Measurements from ENCODE around the gene EIF6.

EIF6 gene

GRCh38 chr20:35293303-35294292 is 9.0 kb upstream of the EIF6 start:
- no peak for DNase-seq (ENCODE audit: low spot score)

DNA sequence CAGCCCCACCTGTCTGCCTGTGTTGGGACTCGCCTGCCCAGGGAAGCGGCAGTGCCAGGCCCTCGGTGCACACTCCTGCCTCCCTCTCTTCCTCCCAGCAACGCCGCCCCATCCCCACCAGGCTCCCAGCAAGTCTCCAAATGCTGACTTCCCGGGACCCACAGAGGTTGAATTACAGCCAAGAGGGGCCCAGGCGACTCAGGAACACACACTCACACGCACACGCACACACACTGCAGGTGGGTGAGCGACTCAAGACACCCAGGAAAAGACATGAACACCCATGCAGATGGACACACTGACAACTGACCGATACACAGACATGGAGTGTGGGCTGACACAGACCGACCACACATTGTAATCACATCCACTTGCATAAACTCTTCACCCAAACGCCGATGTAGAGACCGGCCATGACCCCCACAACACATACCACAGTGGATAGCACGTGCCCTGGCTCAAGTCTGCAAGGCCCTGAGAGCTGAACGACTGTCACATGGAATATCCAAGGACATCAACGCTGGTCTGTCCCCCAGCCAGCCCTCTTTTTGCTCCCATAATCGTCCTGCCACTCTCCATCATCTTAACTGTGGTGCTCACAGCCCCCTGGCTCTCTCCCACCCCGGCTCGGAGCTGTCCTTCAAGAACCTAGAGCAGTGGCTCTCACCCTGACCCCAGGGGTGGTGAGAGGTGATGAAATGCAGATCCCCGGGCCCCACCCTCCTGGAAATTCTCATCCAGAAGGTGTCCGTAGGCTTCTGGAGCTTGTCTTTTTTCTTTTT is 8.1 kb upstream of the EIF6 start:
- no peak for DNase-seq (ENCODE audit: low spot score)

DNA sequence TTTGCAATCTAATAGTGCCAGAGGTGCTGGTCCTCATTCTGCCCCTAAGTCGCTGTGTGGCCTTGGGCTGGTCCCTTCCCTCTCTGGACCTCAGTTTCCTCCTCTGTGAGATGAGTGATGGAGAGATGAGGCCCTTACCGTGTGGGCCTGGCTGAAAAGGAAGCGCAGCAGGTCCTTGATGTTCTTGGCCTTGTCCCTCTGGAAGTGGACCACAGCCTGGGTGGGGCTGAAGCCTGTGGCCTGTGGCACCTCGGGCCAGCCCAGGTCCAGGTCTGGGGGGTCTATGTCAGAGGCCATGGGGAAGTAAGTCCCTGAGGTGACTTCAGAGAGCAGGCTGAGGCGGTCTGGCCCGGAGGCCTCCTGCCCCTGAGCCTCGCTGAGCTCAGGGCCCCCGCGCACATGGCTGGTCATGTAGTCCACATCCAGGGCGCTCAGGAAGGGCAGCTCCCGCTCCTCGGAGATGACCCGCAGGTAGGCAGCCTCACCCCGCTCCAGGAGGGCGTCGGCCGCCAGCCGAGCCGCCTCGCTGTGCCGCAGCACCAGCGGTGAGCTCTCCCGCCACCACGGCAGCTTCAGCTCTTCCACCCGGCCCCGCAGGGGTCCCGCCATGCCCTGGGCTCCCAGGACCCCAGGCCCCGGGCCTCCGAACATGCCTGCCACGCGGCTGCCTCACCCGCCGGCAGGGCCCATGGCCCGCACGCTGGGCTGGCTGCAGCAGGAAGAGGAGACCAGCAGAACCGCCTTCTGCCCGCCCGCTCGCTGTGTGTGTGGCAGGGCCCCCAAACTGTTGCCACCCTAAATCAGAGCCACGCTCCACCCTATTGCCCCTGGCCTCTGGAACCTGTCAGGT is 7.3 kb upstream of the EIF6 start, which contains the start of gene FAM83C:
Gene FAM83C (minus strand): TSS at position 772 of the 850 bp plus-strand sequence. CDS start 121 bp downstream, at position 651.
- DNase-seq (ENCODE audit: low spot score), result no peak

- DNase-seq (ENCODE audit: low spot score), result no peak
These were observed 6.4 kb upstream of the EIF6 start for GRCh38 chr20:35290887-35291417.

- no peak for DNase-seq (ENCODE audit: low spot score)
These were observed 5.8 kb upstream of the EIF6 start for GRCh38 chr20:35290186-35290886.

DNA sequence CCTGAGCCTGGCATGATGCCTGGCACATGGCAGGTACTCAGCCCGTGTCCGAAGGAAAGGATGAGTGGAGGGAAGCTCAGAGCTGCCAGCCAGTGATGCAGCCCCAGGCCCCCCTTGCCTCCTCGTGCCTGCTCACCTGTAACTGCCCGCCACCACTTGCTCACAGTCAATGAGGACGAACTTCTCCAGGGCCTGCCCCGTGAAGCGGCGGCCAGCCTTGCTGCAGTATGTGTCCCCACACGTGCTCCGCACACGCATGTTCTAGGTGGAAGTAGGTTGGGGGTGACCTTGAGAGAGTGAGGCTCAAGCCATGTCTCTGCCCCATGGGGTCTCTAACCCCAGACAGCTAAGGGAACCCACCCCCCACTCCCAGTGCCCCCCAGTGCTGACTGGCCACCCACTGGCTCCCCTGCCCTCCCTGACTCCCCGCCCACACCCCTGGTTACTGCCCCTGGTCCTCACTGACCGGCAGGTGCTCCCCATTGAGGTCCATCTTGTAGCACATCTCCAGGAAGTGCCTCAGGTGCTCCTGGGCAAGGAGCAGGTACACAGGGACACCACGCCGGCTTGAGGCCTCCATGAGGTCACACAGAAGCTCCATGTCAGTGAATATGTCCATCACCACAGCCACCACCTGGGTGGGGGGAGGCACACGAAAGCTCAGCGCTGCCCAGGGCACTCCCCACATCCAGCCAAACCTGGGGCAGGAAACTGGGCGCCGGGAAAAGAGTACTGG is 3.9 kb upstream of the EIF6 start:
- no peak for DNase-seq (ENCODE audit: low spot score)

- DNase-seq (ENCODE audit: low spot score), result no peak
These were observed 3.1 kb upstream of the EIF6 start for GRCh38 chr20:35287509-35288324.

DNA sequence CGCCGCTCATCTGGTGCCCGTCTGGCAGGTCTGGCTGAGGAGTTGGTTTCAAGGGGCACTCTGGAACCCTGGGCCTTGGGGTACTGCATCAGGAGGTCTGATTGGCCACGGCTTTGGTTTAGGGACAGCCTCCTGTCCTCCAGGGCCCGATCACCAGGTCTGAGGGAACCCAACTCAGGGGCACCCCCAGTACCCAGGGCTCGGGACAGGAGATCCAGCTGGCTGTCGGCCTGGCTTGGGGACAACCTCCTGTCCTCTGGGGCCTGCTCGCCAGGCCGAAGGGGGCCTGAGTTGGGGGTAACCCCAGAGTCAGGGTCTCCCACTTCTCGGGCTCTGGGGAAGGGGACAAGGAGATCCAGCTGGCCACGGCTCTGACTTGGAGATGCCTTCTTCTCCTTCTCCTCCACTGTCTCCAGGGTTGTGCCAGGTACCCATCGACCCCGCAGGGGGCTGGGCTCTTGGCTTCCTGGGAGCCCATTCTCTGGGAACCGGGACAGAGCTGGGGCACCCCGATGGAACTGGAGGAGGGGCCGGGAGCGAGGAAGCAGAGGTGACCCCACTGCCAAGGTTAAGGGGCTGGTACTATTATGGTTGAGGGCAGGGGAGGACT is 2.4 kb upstream of the EIF6 start:
- no peak for DNase-seq (ENCODE audit: low spot score)

- DNase-seq (ENCODE audit: low spot score), result no peak
These were observed 1.7 kb upstream of the EIF6 start for GRCh38 chr20:35286077-35286898.

- DNase-seq (ENCODE audit: low spot score), result no peak
These were observed 1.2 kb upstream of the EIF6 start for GRCh38 chr20:35285806-35286076.

DNA sequence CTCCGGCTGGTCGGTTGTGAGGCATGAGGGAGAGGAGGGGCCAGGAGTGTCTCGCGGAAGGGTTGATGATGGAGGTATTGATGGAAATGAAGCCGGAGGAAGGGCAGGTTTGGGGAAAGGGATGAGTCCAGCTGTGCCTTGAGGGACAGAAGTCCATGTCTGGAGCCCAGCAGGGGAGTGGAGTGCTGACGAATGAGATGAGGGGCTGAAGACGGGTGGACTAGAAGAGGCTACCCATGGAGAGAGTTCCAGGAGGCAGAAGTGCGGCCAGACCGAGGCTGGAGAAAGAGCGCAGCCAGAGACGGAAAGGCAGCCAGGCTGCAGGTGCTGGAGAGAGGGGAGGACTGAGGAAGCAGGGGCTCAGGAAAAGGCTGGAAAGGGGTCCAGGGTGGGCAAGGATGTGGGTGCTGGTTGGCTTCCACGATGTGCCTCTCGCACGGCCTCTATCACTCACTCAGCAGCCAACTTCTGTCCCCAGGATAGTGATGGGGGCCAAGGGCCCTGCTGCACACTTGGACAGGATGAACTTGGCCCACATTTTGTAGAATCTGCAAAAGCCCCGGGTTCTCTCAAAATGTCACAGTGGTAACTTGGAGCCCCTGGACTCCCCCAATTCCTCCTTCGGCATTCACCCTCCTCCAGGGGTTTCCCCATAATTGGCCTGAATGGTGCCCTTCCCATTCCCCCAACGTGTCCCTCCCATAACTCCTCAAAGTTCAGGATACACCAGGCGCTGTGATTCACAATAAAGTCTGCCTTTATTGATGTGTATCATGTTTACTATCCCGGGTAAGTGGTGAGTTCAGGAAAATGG is 627 bp upstream of the EIF6 start:
- no peak for DNase-seq (ENCODE audit: low spot score)

- DNase-seq (ENCODE audit: low spot score), result no peak
These were observed 918 bp downstream of the EIF6 start for GRCh38 chr20:35283441-35284266.

DNA sequence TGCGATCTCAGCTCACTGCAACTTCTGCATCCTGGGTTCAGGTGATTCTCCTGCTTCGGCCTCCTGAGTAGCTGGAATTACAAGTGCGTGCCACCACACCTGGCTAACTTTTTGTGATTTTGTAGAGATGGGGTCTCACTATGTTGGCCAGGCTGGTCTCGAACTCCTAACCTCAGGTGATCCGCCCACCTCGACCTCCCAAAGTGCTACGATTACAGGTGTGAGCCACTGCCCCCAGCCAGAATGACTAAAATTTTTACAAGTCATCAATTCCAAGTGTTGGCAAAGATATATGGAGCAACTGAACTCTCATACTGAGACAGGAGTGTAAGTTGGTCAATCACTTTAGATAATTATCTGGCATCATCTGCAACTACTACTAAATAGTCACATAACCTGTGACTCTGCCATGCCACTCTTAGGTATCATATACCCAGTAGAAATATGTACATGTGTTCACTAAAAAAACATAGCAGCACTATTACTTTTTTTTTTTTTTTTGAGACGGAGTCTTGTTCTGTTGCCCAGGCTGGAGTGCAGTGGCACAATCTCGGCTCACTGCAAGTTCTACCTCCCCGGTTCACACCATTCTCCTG is 3.0 kb downstream of the EIF6 start:
- no peak for DNase-seq (ENCODE audit: low spot score)

DNA sequence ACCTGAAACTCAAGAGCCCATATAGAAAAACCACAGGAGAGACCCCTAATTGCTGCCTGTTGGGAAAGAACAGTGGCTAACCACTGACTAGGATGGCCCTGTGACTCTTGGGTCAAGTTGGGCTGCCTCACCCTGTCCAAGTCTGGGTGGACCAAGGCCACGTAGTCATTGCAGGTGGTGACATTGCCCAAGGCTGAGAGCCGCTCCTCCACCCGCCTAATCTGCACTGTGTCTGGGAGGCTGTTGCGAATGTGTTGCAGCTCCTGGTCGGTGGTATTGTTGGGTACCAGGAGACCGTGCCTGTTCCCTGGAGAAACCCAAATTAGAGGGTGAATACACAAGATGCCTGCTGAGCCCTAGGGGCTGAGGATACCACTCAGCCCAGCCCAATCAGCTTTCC is 4.0 kb downstream of the EIF6 start:
- DNase-seq (ENCODE audit: low spot score), result no peak

GRCh38 chr20:35279533-35280174 is 4.9 kb downstream of the EIF6 start:
- no peak for DNase-seq (ENCODE audit: low spot score)

DNA sequence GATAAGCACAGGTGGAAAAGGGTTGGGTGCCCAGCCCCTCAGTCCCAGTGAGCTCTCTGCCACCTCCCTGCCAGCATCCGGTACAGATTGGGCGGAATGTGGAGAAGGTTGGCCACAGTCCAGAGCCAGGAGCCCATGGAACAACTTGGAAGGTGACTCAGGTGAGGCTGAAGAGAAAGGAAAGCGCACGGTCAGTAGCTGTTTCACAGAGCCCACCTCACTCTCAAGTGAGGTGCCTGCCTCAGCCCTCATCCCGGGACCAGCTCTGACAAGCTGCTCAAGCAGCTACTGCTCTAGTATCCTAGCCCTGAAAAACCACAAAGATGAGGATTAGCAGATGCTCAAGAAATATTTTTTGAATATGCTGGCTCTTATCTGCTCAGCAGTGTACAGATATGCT is 5.5 kb downstream of the EIF6 start:
- no peak for DNase-seq (ENCODE audit: low spot score)

Data from SW480 (cell line).